ENCODE results near the gene SLC25A42. TPM values are rescaled to one million over a fixed set of nuclear protein-coding genes. Genes with fewer than 3 reads are reported as not detected.

Gene SLC25A42
- total and polyA plus RNA-seq, 2 of the 13 experiments (the other 11 are each of a cell fraction or from before 2014, with no cell fraction given), result 12.8 to 18.3 TPM

DNA sequence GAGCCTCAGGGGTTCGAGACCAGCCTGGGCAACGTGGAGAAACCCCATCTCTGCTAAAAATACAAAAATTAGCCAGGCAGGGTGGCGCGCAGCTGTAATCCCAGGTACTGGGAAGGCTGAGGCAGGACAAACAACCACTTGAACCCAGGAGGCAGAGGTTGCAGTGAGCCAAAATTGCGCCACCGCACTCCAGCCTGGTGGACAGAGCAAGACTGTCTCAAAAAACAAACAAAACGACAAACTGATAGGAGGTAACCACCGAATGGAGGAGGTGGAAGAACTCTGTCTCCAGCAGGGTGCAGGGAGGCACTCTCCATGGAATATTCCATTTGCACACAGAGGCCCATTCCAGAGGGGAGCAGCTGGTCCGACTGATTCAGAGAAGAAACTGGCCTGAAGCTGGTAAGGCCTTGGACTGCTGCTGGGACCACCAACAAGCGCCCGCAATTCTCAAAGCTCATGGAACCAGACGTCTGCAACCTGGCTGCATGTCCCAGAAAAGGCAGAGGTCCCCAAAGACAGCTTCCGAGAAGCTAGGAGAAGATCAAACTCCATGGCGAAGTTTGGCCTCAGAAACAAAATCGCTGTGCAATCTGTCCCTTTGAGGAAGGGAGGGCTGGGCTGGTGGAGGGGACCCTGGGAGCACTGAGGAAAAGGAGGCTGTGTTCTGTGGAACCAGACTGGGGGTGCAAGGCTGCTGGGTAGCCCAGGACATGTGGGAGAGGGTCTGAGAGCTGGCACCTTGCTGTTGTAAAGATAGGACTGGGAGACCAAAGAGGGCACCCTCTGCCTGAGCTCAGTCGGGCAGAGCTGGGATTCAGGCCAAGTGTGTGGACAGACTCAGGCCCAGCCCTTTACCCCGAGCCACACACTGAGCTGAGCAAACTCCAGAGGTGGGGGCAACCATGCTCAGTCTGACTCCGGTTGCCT, 35.2 kb downstream of the SLC25A42 start (continued):
- TF ChIP-seq, protein P1, sequence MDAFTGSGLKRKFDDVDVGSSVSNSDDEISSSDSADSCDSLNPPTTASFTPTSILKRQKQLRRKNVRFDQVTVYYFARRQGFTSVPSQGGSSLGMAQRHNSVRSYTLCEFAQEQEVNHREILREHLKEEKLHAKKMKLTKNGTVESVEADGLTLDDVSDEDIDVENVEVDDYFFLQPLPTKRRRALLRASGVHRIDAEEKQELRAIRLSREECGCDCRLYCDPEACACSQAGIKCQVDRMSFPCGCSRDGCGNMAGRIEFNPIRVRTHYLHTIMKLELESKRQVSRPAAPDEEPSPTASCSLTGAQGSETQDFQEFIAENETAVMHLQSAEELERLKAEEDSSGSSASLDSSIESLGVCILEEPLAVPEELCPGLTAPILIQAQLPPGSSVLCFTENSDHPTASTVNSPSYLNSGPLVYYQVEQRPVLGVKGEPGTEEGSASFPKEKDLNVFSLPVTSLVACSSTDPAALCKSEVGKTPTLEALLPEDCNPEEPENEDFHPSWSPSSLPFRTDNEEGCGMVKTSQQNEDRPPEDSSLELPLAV (CRISPR knock-in tag; conservative IDR thresholded peaks at IDR 0.05; ENCODE audit: low read depth), result no peak
- no peak for TF ChIP-seq ZZZ3 (CRISPR knock-in tag; IDR thresholded peaks at IDR 0.05; ENCODE audit: borderline replicate concordance)
- TF ChIP-seq POLR2A (IDR thresholded peaks at IDR 0.05; ENCODE audit: insufficient read depth in 1 of 2, low read depth in 2 of 2, low read length in 2 of 2), result peak; percentile 56 to 87
- TF ChIP-seq, protein P2, sequence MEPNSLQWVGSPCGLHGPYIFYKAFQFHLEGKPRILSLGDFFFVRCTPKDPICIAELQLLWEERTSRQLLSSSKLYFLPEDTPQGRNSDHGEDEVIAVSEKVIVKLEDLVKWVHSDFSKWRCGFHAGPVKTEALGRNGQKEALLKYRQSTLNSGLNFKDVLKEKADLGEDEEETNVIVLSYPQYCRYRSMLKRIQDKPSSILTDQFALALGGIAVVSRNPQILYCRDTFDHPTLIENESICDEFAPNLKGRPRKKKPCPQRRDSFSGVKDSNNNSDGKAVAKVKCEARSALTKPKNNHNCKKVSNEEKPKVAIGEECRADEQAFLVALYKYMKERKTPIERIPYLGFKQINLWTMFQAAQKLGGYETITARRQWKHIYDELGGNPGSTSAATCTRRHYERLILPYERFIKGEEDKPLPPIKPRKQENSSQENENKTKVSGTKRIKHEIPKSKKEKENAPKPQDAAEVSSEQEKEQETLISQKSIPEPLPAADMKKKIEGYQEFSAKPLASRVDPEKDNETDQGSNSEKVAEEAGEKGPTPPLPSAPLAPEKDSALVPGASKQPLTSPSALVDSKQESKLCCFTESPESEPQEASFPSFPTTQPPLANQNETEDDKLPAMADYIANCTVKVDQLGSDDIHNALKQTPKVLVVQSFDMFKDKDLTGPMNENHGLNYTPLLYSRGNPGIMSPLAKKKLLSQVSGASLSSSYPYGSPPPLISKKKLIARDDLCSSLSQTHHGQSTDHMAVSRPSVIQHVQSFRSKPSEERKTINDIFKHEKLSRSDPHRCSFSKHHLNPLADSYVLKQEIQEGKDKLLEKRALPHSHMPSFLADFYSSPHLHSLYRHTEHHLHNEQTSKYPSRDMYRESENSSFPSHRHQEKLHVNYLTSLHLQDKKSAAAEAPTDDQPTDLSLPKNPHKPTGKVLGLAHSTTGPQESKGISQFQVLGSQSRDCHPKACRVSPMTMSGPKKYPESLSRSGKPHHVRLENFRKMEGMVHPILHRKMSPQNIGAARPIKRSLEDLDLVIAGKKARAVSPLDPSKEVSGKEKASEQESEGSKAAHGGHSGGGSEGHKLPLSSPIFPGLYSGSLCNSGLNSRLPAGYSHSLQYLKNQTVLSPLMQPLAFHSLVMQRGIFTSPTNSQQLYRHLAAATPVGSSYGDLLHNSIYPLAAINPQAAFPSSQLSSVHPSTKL (CRISPR knock-in tag; IDR thresholded peaks at IDR 0.05), result peak; percentile 76
- peak; percentile 88 for TF ChIP-seq NCOR1 (IDR thresholded peaks at IDR 0.05; ENCODE audit: borderline replicate concordance, low read length)
- TF ChIP-seq RNF2 (conservative IDR thresholded peaks at IDR 0.05; ENCODE audit: low read depth), result no peak
- no peak for TF ChIP-seq GABPB1 (CRISPR knock-in tag; IDR thresholded peaks at IDR 0.05)
- TF ChIP-seq, protein P3, sequence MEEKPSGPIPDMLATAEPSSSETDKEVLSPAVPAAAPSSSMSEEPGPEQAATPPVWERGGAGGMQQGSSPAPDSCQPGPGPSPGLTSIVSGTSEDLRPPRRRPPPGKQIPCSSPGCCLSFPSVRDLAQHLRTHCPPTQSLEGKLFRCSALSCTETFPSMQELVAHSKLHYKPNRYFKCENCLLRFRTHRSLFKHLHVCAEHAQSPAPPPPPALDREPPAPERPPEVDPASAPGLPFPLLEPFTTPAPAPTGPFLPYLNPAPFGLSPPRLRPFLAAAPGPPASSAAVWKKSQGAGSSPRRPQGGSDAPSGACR (CRISPR knock-in tag; IDR thresholded peaks at IDR 0.05), result no peak
- 0 out of 2 replicates have a peak, but pooled peaks have one; percentile 6 for TF ChIP-seq ZNF547 (CRISPR knock-in tag; IDR thresholded peaks at IDR 0.05)
- TF ChIP-seq NFIC (IDR thresholded peaks at IDR 0.05; ENCODE audit: low read length), result no peak
- TF ChIP-seq, protein P4, sequence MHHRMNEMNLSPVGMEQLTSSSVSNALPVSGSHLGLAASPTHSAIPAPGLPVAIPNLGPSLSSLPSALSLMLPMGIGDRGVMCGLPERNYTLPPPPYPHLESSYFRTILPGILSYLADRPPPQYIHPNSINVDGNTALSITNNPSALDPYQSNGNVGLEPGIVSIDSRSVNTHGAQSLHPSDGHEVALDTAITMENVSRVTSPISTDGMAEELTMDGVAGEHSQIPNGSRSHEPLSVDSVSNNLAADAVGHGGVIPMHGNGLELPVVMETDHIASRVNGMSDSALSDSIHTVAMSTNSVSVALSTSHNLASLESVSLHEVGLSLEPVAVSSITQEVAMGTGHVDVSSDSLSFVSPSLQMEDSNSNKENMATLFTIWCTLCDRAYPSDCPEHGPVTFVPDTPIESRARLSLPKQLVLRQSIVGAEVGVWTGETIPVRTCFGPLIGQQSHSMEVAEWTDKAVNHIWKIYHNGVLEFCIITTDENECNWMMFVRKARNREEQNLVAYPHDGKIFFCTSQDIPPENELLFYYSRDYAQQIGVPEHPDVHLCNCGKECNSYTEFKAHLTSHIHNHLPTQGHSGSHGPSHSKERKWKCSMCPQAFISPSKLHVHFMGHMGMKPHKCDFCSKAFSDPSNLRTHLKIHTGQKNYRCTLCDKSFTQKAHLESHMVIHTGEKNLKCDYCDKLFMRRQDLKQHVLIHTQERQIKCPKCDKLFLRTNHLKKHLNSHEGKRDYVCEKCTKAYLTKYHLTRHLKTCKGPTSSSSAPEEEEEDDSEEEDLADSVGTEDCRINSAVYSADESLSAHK (CRISPR knock-in tag; IDR thresholded peaks at IDR 0.05; ENCODE audit: borderline replicate concordance), result no peak
- TF ChIP-seq ZNF17 (CRISPR knock-in tag; IDR thresholded peaks at IDR 0.05), result no peak
- TF ChIP-seq, protein P5, sequence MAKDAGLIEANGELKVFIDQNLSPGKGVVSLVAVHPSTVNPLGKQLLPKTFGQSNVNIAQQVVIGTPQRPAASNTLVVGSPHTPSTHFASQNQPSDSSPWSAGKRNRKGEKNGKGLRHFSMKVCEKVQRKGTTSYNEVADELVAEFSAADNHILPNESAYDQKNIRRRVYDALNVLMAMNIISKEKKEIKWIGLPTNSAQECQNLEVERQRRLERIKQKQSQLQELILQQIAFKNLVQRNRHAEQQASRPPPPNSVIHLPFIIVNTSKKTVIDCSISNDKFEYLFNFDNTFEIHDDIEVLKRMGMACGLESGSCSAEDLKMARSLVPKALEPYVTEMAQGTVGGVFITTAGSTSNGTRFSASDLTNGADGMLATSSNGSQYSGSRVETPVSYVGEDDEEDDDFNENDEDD (CRISPR knock-in tag; IDR thresholded peaks at IDR 0.05; ENCODE audit: borderline replicate concordance), result peak; percentile 30; the same call in 1 of the 2 replicates
- TF ChIP-seq ZNF724P (CRISPR knock-in tag; IDR thresholded peaks at IDR 0.05; ENCODE audit: borderline replicate concordance), result peak; percentile 66; the same call in 1 of the 2 replicates
- no peak for TF ChIP-seq MAFK (conservative IDR thresholded peaks at IDR 0.05 in 1 of 2, IDR thresholded peaks at IDR 0.05 in 1 of 2; ENCODE audit: low read length in 2 of 2)
- TF ChIP-seq, protein P6, sequence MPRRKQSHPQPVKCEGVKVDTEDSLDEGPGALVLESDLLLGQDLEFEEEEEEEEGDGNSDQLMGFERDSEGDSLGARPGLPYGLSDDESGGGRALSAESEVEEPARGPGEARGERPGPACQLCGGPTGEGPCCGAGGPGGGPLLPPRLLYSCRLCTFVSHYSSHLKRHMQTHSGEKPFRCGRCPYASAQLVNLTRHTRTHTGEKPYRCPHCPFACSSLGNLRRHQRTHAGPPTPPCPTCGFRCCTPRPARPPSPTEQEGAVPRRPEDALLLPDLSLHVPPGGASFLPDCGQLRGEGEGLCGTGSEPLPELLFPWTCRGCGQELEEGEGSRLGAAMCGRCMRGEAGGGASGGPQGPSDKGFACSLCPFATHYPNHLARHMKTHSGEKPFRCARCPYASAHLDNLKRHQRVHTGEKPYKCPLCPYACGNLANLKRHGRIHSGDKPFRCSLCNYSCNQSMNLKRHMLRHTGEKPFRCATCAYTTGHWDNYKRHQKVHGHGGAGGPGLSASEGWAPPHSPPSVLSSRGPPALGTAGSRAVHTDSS (CRISPR knock-in tag; conservative IDR thresholded peaks at IDR 0.05), result no peak

Measured in HepG2 (cell line).